H9 (cell line): ENCODE data around the gene KRTAP12-3. TPM values are rescaled to one million over a fixed set of nuclear protein-coding genes. Genes with fewer than 3 reads are reported as not detected.
"Not testable (repeated sequence)": the region's sequence is repeated elsewhere in the genome, so short reads cannot be mapped to it uniquely, and the experiment has no call there.

Source experiments
- DNase-seq: peaks from one replicate; pipeline ENCODE4 v3.0.0-alpha.2; 2017
- H2AFZ ChIP-seq: one replicate; pipeline ENCODE4 v1.6.1; 2013; ENCODE audit warnings: mild to moderate bottlenecking, low read length, control low read depth, moderate library complexity
- H2AK5ac ChIP-seq: 2 replicates; pipeline ENCODE4 v1.6.1; 2013; ENCODE audit warnings: low read length, control low read depth, mixed read lengths; ENCODE audit not compliant: insufficient read length
- H2BK120ac ChIP-seq: one replicate; pipeline ENCODE4 v1.6.1; 2013; ENCODE audit warnings: low read depth, mild to moderate bottlenecking, low read length, control low read depth, inconsistent platforms; ENCODE audit not compliant: poor library complexity, severe bottlenecking
- H2BK12ac ChIP-seq: 2 replicates; pipeline ENCODE4 v1.6.1; 2013; ENCODE audit warnings: low read length, control low read depth, mixed read lengths, low read depth; ENCODE audit not compliant: insufficient read length
- H2BK15ac ChIP-seq: 2 replicates; pipeline ENCODE4 v1.6.1; 2013; ENCODE audit warnings: low read depth, low read length, control low read depth
- H2BK20ac ChIP-seq: one replicate; pipeline ENCODE4 v1.6.1; 2013; ENCODE audit warnings: low read depth, mild to moderate bottlenecking, low read length, control low read depth, inconsistent platforms; ENCODE audit not compliant: poor library complexity, severe bottlenecking
- H2BK5ac ChIP-seq: 2 replicates; pipeline ENCODE4 v1.6.1; 2013; ENCODE audit warnings: low read length, control low read depth, mixed read lengths; ENCODE audit not compliant: insufficient read length
- H3K14ac ChIP-seq: 2 replicates; pipeline ENCODE4 v1.6.1; 2013; ENCODE audit warnings: low read length, control low read depth; ENCODE audit not compliant: insufficient read depth
- H3K18ac ChIP-seq: 2 replicates; pipeline ENCODE4 v1.6.1; 2013; ENCODE audit warnings: low read depth, mild to moderate bottlenecking, mixed read lengths, low read length, control low read depth; ENCODE audit not compliant: insufficient read length
- H3K23ac ChIP-seq: 2 replicates; pipeline ENCODE4 v1.6.1; 2013; ENCODE audit warnings: low read length, control low read depth, mixed read lengths, low read depth; ENCODE audit not compliant: insufficient read length
- H3K23me2 ChIP-seq: 2 replicates; pipeline ENCODE4 v1.6.1; 2013; ENCODE audit warnings: low read depth, mild to moderate bottlenecking, mixed read lengths, low read length, control low read depth; ENCODE audit not compliant: insufficient read length, poor library complexity, severe bottlenecking
- H3K27ac ChIP-seq: 2 replicates; pipeline ENCODE4 v1.5.1; 2013; ENCODE audit warnings: low read length, control low read depth, mixed read lengths, low read depth; ENCODE audit not compliant: insufficient read length
- H3K27me3 ChIP-seq: 2 replicates; pipeline ENCODE4 v1.6.1; 2013; ENCODE audit warnings: low read length, control low read depth, inconsistent platforms; ENCODE audit not compliant: insufficient read depth
- H3K4ac ChIP-seq: 2 replicates; pipeline ENCODE4 v1.6.1; 2013; ENCODE audit warnings: low read depth, mild to moderate bottlenecking, control low read depth, inconsistent platforms, low read length, moderate library complexity
- H3K4me1 ChIP-seq: 2 replicates; pipeline ENCODE4 v1.6.1; 2013; ENCODE audit warnings: low read length, control low read depth, inconsistent platforms; ENCODE audit not compliant: insufficient read depth
- H3K4me2 ChIP-seq: 2 replicates; pipeline ENCODE4 v1.6.1; 2013; ENCODE audit warnings: low read length, control low read depth, mixed read lengths; ENCODE audit not compliant: insufficient read length, insufficient read depth
- H3K56ac ChIP-seq: 2 replicates; pipeline ENCODE4 v1.6.1; 2013; ENCODE audit warnings: low read depth, mild to moderate bottlenecking, mixed read lengths, low read length, control low read depth; ENCODE audit not compliant: insufficient read length
- H3K79me1 ChIP-seq: 2 replicates; pipeline ENCODE4 v1.6.1; 2013; ENCODE audit warnings: low read depth, mild to moderate bottlenecking, moderate library complexity, low read length, control low read depth, inconsistent platforms; ENCODE audit not compliant: insufficient read depth, poor library complexity, severe bottlenecking
- H3K79me2 ChIP-seq: 2 replicates; pipeline ENCODE4 v1.6.1; 2013; ENCODE audit warnings: low read length, control low read depth, inconsistent platforms; ENCODE audit not compliant: insufficient read depth
- H3K9ac ChIP-seq: 2 replicates; pipeline ENCODE4 v1.6.1; 2013; ENCODE audit warnings: low read length, control low read depth, mixed read lengths; ENCODE audit not compliant: insufficient read length; ENCODE audit errors: extremely low read depth
- H3K9me3 ChIP-seq: one replicate; pipeline ENCODE4 v1.6.1; 2013; ENCODE audit warnings: low read depth, low read length, inconsistent platforms; ENCODE audit not compliant: control insufficient read depth
- H3T11ph ChIP-seq: one replicate; pipeline ENCODE4 v1.6.1; 2013; ENCODE audit warnings: mild to moderate bottlenecking, low read length, control low read depth, inconsistent platforms
- H4K20me1 ChIP-seq: one replicate; pipeline ENCODE4 v1.6.1; 2013; ENCODE audit not compliant: control insufficient read depth, insufficient read length, insufficient read depth
- H4K5ac ChIP-seq: 2 replicates; pipeline ENCODE4 v1.6.1; 2013; ENCODE audit warnings: low read depth, mild to moderate bottlenecking, mixed read lengths, low read length, control low read depth; ENCODE audit not compliant: insufficient read length
- H4K8ac ChIP-seq: replicated peaks from 2 replicates; pipeline ENCODE4 v1.6.1; 2013; ENCODE audit warnings: low read length, control low read depth, mixed read lengths, low read depth; ENCODE audit not compliant: insufficient read length
- H4K91ac ChIP-seq: 2 replicates; pipeline ENCODE4 v1.6.1; 2013; ENCODE audit warnings: low read depth, mild to moderate bottlenecking, moderate library complexity, mixed read lengths, low read length, control low read depth; ENCODE audit not compliant: insufficient read length
- H3K27ac Mint-ChIP-seq, 3 experiments: 2 replicates in 2 of 3; 3 replicates in 1 of 3; pipeline ENCODE4 v1.8.0; 2020 to 2021; ENCODE audit warnings: mixed read lengths in 3 of 3, mild to moderate bottlenecking in 1 of 3, moderate library complexity in 1 of 3
- H3K27me3 Mint-ChIP-seq: 2 replicates; pipeline ENCODE4 v1.8.0; 2021; ENCODE audit warnings: low read depth, mild to moderate bottlenecking, moderate library complexity, mixed read lengths
- H3K36me3 Mint-ChIP-seq, 3 experiments: 2 replicates in 2 of 3; 3 replicates in 1 of 3; pipeline ENCODE4 v1.8.0; 2020 to 2021; ENCODE audit warnings: low read depth in 3 of 3, mixed read lengths in 3 of 3; ENCODE audit not compliant: insufficient read depth in 1 of 3
- H3K4me1 Mint-ChIP-seq, 2 experiments: 2 replicates each; pipeline ENCODE4 v1.8.0; 2020; ENCODE audit warnings: mixed read lengths in 2 of 2
- H3K4me3 Mint-ChIP-seq, 2 experiments: 2 replicates in 1 of 2; 3 replicates in 1 of 2; pipeline ENCODE4 v1.8.0; 2020 to 2021; ENCODE audit warnings: mild to moderate bottlenecking in 2 of 2, mixed read lengths in 2 of 2, moderate library complexity in 1 of 2
- H3K9me3 Mint-ChIP-seq, 2 experiments: 2 replicates in 1 of 2; 3 replicates in 1 of 2; pipeline ENCODE4 v1.8.0; 2020; ENCODE audit warnings: mild to moderate bottlenecking in 2 of 2, mixed read lengths in 2 of 2, moderate library complexity in 1 of 2
- WGBS: extraction: QIAGEN DNeasy Blood & Tissue Kit; methylation state at CpG from one replicate; pipeline ENCODE4 v1.1.7; 2013; ENCODE audit warnings: missing lambda C conversion rate, low lambda C conversion rate, mixed read lengths; ENCODE audit not compliant: insufficient read length; ENCODE audit errors: extremely low coverage; 5-methylcytosine and 5-hydroxymethylcytosine counted together
- total RNA-seq: library from RNA; stranded (reverse); gene quantifications from 2 replicates; pipeline ENCODE4 v1.2.1, GENCODE V29; 2021

The KRTAP12-3 gene
- total RNA-seq, 1 experiment from 2014 or later: not detected

GRCh38 chr21:44638506-44639330 lies 19.0 kb upstream of the KRTAP12-3 start:
- H2AFZ ChIP-seq, H2BK15ac ChIP-seq, H3K18ac ChIP-seq, H3K79me1 ChIP-seq, H3K27ac ChIP-seq, H3K9ac ChIP-seq, DNase-seq, H3K4me2 ChIP-seq, H3K9me3 ChIP-seq, H2BK20ac ChIP-seq, H3K14ac ChIP-seq, H3K79me2 ChIP-seq, H4K5ac ChIP-seq, H3K27me3 ChIP-seq, H4K91ac ChIP-seq, H2BK5ac ChIP-seq, H2AK5ac ChIP-seq, H4K20me1 ChIP-seq, H3K23me2 ChIP-seq, H2BK120ac ChIP-seq, H3K23ac ChIP-seq, H4K8ac ChIP-seq, H3K9me3 Mint-ChIP-seq, H3T11ph ChIP-seq, H3K4ac ChIP-seq, H3K4me1 ChIP-seq, H3K4me3 Mint-ChIP-seq, H2BK12ac ChIP-seq, H3K36me3 Mint-ChIP-seq, H3K56ac ChIP-seq: not testable (repeated sequence)
- peaks cover 9 to 11% of the 10 kb centered on the region in 2 experiments for H3K4me1 Mint-ChIP-seq
- peak overlapping the region in 1 of 3 experiments; percentile 71; a peak in 1 of 7 replicates for H3K27ac Mint-ChIP-seq
- WGBS: no CpG with 5 or more reads among the region's 21 CpGs
- H3K27me3 Mint-ChIP-seq: peaks cover 10% of the 10 kb centered on the region
